ENCODE data around the gene ZNF799. TPM values are rescaled to one million over a fixed set of nuclear protein-coding genes. Genes with fewer than 3 reads are reported as not detected.
A peak's percentile ranks its signal among the peaks of the same experiment; 100 is the strongest.
"Not testable (repeated sequence)": the region's sequence is repeated elsewhere in the genome, so short reads cannot be mapped to it uniquely, and the experiment has no call there.

Gene ZNF799
- 3.9 and 7.5 TPM in 2 replicates for total RNA-seq

DNA sequence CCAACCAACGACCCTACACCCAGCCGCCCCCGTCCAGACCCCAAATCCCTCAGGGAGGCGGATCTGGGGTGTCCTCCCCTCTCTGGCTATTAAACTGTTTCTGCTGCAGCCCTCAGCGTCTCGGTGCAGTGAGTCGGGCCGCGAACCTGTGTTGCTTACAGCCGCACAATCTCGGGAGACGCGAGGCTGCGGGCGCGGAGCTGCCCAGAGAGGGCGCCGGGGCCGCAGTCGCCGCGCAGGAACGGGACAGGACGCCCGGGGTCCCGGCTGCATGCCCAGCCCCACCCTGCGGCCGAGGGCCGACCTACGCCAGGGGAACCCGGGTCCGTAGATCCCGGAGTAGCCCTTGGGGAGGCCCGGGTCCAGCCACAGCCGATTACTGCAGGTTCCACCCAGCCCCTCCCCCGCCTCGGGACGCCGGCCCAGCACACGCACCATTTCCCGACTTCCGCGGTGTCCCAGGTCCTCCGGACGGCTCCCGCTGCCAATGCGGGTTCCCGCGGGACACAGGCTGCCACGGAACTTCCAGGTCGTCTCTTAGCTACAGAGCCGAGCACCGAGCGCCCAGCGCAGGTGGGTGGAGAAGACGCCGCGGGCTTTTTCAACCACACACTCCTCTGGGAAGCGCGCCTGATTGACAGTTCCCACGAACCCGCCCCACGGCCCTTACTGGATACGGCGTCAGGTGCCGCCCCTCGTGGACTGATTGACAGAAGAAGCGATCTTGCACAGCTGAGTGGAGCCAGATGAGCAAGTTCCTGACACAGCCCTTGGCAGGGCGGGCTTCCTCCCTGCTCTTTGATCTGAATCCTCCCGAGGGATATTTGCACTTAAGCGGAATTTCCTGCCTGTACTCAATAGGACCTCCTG is at the start of gene ZNF799:
Gene ZNF799, minus strand, starts transcription at position 639 of the 870 bp plus-strand sequence. Its CDS starts 201 bp downstream, at position 438.
- DNase-seq (ENCODE audit: low read depth in 2 of 2), result peak; percentile 98 to 99

DNA sequence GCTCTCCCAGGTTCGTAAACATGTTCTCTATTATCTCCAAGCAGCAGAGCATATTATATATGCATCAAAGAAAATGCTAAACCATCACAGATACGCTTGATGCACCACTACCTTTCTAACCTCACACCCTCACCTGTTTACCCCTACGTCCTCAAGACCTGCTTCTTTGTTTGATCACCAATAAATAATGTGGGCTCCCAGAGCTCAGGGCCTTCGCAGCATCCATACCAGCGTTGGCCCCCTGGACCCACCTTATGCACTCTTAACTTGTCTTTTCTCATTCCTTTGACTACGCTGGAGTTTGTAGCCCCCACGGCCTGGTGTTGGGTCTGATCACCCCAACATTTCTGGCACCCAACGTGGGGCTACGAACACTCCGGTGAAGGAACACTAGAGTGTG is 49.8 kb upstream of the ZNF799 start:
- DNase-seq (ENCODE audit: low read depth in 2 of 2), result no peak

DNA sequence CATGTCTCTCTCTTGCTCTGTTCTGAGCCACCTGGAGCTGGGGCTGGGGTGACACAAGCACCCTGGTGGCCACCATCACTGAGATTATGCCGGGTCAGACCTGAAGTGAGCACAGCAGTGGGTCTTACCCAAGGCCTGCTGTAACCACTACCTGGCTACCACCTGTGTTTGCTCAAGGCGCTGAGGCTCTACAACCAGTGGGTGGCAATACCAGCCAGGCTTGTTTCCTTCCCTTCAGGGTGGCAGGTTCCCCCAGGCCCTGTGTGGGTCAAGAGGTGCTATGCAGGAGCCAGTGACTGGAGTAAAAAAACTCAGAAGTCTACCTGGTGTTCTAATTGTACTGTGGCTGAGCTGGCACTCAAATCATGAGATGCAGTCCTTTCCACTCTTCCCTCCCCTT is 47.7 kb upstream of the ZNF799 start:
- DNase-seq (ENCODE audit: low read depth in 2 of 2), result no peak

DNA sequence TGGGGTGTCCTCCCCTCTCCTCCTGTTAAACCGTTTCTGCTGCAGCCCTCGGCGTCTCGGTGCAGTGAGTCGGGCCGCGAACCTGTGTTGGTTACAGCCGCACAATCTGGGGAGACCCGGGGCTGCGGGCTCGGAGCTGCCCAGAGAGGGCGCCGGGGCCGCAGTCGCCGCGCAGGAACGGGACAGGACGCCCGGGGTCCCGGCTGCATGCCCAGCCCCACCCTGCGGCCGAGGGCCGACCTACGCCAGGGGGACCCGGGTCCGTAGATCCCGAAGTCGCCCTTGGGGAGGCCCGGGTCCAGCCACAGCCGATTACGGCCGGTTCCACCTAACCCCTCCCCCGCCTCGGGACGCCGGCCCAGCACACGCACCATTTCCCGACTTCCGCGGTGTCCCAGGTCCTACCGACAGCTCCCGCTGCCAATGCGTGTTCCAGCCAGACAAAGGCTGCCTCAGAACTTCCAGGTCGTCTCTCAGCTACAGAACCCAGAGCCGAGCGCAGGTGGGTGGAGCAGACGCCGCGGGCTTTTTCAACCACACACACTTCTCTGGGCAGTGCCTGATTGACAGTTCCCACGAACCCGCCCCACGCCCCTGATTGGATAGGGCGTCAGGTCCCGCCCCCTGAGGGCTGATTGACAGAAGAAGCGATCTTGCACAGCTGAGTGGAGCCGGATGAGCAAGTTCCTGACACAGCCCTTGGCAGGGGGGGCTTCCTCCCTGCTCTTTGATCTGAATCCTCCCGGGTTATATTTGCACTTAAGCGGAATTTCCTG is 39.7 kb upstream of the ZNF799 start, which contains the start of gene ZNF443:
Gene ZNF443, minus strand, starts transcription at position 481 of the 776 bp plus-strand sequence. Its CDS starts 107 bp downstream, at position 374.
- peak; percentile 98 for DNase-seq (ENCODE audit: low read depth in 2 of 2)

DNA sequence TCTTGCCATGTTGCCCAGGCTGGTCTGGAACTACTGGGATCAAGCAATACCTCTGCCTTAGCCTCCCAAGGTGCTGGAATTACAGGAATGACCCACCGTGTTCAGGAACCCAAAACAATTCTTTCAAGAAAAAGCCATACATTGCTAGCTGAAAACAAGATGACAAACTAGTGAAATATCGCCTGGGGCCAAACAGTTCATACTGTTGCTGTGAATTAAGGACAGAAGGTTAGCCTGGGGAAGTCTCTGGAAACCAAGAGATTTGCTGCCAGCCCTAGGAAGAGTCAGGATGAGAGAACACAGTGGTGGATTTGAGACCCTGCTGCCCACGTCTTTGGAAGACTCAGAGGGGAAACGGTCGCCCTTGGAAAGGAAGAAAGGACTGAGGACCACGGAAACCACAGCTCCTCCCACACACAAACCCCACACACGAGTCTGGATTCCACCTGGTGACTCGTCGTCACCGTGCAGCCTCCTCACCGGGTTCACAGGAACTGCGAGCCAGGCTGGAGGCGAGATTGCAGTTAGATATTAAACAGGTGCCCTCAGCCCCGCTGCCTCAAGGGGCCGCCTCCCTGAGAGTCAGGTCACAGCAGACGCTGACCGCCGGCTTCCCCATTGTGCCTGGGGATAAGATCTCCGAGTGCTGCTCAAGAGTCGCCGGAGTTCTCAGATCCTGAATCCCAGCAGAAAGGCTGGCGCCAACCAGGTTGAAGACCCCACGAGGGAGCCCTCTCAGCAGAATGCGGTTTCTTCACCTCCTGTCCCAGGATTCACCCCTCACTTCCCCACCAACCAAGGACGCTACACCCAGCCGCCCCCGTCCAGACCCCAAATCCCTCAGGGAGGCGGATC is 38.8 kb upstream of the ZNF799 start:
- DNase-seq (ENCODE audit: low read depth in 2 of 2), result peak in 1 of 2 donors; percentile 6

DNA sequence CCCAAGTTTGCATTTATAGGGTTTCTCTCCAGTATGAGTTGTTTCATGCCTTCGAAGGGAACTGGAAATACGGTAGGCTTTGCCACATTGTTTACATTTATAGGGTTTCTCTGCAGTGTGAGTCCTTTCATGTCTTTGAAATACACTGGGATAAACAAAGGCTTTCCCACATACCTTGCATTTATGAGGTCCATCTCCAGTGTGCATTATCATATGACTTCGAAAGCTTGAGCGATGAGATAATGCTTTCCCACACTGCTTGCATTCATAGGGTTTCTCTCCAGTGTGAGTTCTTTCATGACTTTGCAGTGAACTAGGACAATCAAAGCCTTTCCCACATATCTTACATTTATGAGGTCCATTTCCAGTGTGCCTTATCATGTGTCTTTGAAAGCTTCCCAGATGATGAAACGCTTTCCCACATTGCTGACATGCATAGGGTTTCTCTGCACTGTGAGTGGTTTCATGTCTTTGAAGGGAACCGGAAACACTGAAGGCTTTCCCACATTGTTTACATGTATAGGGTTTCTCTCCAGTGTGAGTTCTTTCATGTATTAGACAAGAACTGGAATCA is 29.7 kb upstream of the ZNF799 start:
- DNase-seq (ENCODE audit: low read depth in 2 of 2), result not testable (repeated sequence)

DNA sequence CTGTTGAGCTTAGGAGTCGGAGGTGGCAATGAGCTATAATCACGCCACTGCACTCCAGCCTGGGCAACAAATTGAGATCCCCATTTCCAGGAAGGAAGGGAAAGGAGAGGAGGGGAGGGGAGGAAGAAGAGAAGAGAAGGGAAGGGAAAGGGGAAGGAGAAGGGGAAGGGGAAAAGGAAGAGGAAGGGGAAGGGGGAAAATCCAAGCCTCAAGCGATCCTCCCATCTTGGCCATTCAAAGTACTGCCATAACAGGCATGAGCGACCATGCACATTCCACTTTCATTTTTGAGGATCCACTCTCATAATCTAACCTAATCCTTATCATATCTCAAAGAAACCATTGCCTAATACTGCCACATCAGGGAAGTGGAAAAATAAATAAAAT is 24.8 kb upstream of the ZNF799 start:
- DNase-seq (ENCODE audit: low read depth in 2 of 2), result no peak

DNA sequence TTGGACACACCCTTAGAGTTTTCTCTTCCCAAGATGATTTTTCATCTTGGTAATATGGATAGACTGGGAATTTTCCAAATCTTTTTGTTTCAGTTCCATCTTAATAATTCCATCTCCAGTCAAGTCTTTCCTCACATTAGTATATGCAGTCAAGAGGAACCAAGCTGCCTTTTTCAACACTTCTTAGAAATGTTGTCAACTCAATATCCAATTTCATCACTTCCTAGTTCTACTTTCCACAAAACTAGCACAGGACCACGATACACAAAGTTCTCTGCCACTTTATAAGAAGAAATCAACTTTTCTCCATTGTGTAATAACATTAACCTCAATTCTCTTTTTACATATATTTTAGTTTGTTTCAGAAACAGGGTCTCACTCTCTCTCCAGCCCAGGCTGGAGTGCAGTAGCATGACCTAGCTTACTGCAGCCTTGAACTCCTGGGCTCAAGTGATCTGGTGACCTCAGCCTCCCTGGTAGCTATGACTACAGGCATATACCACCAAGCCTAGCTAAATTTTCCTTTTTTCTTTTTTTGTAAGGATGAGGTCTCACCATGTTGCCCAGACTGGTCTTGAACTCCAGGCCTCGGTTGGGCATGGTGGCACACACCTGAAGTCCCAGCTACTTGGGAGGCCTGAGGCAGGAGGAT is 24.3 kb upstream of the ZNF799 start:
- no peak for DNase-seq (ENCODE audit: low read depth in 2 of 2)

DNA sequence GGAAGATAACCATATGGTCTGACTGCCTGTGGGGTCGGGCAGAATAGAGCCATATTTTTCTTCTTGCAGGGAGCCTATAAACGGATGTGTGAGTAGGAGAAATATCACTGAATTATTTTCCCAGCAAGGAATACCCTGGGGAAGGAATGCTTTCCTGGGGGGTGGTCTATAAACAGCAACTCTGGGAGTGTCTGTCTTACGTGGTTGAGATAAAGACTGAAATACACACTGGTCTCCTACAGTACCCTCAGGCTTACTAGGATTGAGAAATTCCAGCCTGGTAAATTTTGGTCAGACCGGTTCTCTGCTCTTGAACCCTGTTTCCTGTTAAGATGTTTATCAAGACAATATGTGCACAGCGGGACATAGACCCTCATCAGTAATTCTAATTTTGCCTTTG is 16.2 kb upstream of the ZNF799 start:
- DNase-seq (ENCODE audit: low read depth in 2 of 2), result not testable (repeated sequence)

DNA sequence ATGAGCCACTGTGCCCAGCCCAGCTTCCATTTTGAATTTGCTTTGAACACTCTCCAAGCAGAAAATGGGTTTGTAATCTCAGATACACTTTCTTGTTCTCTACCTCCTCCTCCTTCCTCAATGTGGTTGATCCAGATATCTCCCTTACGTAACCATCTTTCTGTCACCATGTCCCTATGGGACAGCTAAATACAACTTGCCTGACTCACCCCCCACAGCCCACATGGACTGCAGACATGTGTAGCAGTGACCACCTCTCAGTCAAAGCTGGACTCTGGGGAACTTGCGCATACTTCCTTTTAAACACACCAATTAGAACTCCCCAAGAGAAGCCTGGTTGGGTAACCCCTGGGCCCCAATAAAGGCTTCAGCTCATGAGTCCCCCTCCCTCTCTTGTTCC is 10.8 kb upstream of the ZNF799 start:
- DNase-seq (ENCODE audit: low read depth in 2 of 2), result no peak

DNA sequence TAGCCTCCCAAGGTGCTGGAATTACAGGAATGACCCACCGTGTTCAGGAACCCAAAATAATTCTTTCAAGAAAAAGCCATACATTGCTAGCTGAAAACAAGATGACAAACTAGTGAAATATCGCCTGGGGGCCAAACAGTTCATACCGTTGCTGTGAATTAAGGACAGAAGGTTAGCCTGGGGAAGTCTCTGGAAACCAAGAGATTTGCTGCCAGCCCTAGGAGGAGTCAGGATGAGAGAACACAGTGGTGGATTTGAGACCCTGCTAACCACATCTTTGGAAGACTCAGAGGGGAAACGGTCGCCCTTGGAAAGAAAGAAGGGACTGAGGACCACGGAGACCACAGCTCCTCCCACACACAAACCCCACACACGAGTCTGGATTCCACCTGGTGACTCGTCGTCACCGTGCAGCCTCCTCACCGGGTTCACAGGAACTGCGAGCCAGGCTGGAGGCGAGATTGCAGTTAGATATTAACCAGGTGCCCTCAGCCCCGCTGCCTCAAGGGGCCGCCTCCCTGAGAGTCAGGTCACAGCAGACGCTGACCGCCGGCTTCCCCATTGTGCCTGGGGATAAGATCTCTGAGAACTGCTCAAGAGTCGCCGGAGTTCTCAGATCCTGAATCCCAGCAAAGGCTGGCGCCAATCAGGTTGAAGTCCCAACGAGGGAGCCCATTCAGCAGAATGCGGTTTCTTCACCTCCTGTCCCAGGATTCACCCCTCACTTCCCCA is 1.0 kb downstream of the ZNF799 start:
- peak in 1 of 2 donors; percentile 29 for DNase-seq (ENCODE audit: low read depth in 2 of 2)

DNA sequence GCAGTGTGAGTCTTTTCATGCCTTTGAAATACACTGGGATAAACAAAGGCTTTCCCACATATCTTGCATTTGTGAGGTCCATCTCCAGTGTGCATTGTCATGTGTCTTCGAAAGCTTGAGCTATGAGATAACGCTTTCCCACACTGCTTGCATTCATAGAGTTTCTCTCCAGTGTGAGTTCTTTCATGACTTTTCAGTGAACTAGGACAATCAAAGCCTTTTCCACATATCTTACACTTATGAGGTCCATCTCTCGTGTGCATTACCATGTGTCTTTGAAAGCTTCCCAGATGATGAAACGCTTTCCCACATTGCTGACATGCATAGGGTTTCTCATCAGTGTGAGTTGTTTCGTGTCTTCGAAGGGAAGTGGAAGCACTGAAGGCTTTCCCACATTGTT is 9.9 kb downstream of the ZNF799 start:
- DNase-seq (ENCODE audit: low read depth in 2 of 2), result not testable (repeated sequence)

DNA sequence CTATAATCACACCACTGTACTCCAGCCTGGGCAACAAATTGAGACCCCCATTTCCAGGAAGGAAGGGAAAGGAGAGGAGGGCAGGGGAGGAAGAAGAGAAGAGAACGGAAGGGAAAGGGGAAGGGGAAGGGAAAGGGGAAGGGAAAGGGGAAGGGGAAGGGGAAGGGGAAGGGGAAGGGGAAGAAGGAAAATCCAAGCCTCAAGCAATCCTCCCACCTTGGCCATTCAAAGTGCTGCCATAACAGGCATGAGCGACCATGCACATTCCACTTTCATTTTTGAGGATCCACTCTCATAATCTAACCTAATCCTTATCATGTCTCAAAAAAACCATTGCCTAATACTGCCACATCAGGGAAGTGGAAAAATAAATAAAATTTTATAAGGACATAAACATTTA is 14.7 kb downstream of the ZNF799 start:
- not testable (repeated sequence) for DNase-seq (ENCODE audit: low read depth in 2 of 2)

DNA sequence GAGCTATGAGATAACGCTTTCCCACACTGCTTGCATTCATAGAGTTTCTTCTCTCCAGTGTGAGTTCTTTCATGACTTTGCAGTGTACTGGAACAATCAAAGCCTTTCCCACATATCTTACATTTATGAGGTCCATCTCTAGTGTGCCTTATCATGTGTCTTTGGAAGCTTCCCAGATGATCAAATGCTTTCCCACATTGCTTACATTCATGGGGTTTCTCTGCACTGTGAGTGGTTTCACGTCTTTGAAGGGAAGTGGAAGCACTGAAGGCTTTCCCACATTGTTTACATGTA is 20.7 kb downstream of the ZNF799 start:
- no peak for DNase-seq (ENCODE audit: low read depth in 2 of 2)

DNA sequence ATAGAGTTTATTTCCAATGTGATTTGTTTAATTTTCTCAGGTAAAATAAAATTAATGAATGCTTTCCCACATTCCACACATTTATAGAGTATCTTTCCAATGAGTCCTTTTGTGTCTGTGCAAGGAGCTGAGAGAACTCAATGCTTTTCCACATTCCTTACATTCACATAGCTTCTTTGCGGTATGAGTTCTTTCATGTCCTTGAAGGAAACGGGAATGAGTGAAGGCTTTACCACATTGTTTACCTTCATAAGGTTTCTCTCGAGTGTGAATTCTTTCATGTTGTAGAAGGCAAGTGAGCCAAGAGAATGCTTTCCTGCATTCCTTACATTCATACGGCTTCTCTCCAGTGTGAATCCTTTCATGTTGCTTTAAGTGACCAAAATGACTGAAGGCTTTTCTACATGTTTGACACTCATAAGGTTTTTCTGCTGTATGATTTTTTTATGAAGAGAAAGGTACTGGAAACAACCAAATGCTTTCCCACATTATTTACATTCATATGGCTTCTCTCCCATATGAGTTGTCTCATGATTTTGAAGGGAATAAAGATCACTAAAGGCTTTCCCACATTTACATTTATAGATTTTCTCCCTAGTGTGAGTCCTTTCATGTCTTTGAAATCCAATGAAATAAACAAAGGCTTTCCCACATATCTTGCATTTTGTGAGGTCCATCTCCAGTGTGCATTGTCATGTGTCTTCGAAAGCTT is 21.2 kb downstream of the ZNF799 start:
- no peak for DNase-seq (ENCODE audit: low read depth in 2 of 2)

DNA sequence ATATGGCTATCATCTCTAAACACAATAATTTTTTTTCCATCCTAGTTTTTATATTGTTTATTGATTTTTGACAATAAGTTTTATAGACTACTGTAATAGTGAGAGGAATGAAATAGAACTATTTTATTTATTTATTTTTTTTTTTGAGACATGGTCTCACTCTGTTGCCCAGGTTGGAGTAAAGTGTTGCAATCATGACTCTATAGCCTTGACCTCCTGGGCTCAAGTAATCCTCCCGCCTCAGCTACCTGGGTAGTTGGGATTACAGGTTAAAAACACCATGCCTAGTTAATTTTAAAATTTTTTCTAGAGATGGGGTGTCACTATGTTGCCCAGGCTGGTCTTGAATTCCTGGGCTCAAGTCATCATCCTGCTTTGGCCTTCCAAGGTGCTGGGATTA is 27.0 kb downstream of the ZNF799 start:
- DNase-seq (ENCODE audit: low read depth in 2 of 2), result no peak

DNA sequence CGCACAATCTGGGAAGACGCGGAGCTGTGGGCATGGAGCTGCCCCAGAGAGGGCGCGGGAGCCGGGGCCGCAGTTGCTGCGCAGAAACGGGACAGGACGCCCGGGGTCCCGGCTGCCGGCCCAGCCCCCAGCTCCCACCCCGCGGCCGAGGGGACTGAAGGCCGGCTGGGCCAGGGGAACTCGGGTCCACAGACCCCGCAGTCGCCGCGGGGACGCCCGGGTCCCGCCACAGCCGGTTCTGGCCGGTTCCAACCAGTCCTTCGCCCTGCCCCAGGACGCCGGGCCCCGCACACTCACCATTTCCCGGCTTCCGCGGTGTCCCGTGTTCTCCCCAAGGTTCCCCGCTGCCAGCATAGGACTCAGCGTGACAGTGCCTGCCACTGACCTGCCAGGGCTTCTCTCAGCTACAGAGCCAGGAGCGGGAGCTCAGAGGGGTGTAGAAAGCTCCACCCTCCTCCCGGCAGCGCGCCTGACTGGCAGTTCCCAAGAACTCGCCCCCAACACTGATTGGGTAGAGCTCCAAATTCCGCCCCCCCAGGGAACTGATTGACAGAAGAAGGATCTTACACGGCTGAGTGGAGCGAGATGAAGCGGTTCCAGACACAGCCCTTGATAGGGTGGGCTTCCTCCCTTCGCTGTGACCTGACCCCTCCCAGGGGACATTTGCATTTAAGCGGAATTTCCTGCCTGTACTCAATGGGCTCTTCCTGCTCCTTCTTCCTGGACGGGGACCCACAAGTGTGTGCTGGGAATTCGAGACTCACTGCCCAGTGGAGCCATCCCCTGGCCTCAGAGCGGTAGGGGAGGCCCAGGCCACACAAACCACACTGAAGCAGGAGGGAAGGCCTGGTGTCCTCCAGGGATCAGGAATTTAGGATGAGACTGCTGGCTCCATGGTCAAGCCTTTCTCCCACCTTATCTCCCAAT is 35.6 kb downstream of the ZNF799 start, which contains the start of gene ZNF442:
Gene ZNF442, minus strand, starts transcription at position 448 of the 927 bp plus-strand sequence. CDS start 2,052 bp downstream, outside the sequence.
- peak; percentile 95 to 97 for DNase-seq (ENCODE audit: low read depth in 2 of 2)
